ENCODE data around the gene ROBO4. TPM values are rescaled to one million over a fixed set of nuclear protein-coding genes. Genes with fewer than 3 reads are reported as not detected.

The ROBO4 gene
- total and polyA plus RNA-seq, 2 donors (not counting 1 experiment from before 2014, with no cell fraction given) = not detected

DNA sequence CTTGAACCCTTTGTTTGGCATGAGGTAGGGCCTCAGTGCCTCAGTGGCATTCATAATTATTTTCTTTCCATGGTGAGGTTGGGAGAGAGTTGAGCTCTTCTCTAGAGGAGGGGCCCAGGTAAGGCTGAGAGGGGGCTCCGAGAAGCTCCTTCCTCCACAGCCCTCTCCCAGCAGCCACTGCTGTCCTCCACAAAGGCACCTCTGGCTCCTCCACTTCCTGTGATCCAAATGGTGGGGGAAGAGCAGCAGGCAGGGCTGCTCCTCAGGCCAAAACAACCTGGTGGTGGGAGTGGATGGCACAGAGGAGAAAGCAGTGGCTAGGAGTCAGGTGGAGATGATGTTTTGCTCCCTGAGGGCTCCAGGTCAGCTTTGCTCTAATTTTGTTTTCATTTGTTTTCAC, 13.3 kb downstream of the ROBO4 start:
- H3K9me3 ChIP-seq (ENCODE audit: control extremely low read depth in 1 of 3, control insufficient read depth in 2 of 3, insufficient read depth in 1 of 3, low read length in 2 of 3) = peaks cover 0 to 4% (median 0%) of the 10 kb centered on the region in 3 donors
- H3K36me3 ChIP-seq (replicated peaks in 1 of 2; ENCODE audit: control extremely low read depth in 1 of 2, control insufficient read depth in 1 of 2, extremely low read depth in 1 of 2, insufficient read depth in 2 of 2, low read length in 1 of 2) = no peaks in the 10 kb centered on the region
- CTCF ChIA-PET = interaction anchor here (1.0 kb wide), 1 partner anchor 8 kb away, joined by 4 read pairs; no protein-coding TSS in a partner anchor
- POLR2A ChIA-PET = no interaction called here
- H3K9ac ChIP-seq (ENCODE audit: low read length) = no peak overlapping the region
- intact Hi-C loops (cut with micrococcal nuclease) = no loop called here
- H3K27me3 ChIP-seq (replicated peaks in 1 of 4; ENCODE audit: control extremely low read depth in 1 of 4, control insufficient read depth in 3 of 4, insufficient read depth in 4 of 4, low read length in 3 of 4) = peaks cover 0 to 6% (median 2%) of the 10 kb centered on the region in 4 experiments
- Mint-ChIP-seq H3K4me1 (no peaks in the 10 kb centered on the region), H3K4me3 (no peak overlapping the region), H3K27me3 (peaks cover 22% of the 10 kb centered on the region), H3K27ac (no peak overlapping the region), H3K9me3 (ENCODE audit: insufficient read depth) (no peaks in the 10 kb centered on the region)
- H4K20me1 ChIP-seq (ENCODE audit: control insufficient read depth, insufficient read depth, low read length, poor library complexity, severe bottlenecking) = no peaks in the 10 kb centered on the region
- no peak for ATAC-seq (ENCODE audit: low read depth)
- H3K4me2 ChIP-seq (replicated peaks; ENCODE audit: low read depth, low read length, poor library complexity, severe bottlenecking) = no peak overlapping the region
- no peak overlapping the region for H3K4me3 ChIP-seq (ENCODE audit: control extremely low read depth in 1 of 5, extremely low read depth in 1 of 5, insufficient read depth in 1 of 5, low read depth in 2 of 5, low read length in 4 of 5)
- no peaks in the 10 kb centered on the region for H3K4me1 ChIP-seq (ENCODE audit: control insufficient read depth in 2 of 2, insufficient read depth in 2 of 2, low read length in 2 of 2)
- no peak for DNase-seq
- TF ChIP-seq EZH2 (IDR thresholded peaks at IDR 0.05; ENCODE audit: borderline replicate concordance, insufficient read depth, low read depth, low read length, poor library complexity, severe bottlenecking) = no peak
- TF ChIP-seq, protein P1, sequence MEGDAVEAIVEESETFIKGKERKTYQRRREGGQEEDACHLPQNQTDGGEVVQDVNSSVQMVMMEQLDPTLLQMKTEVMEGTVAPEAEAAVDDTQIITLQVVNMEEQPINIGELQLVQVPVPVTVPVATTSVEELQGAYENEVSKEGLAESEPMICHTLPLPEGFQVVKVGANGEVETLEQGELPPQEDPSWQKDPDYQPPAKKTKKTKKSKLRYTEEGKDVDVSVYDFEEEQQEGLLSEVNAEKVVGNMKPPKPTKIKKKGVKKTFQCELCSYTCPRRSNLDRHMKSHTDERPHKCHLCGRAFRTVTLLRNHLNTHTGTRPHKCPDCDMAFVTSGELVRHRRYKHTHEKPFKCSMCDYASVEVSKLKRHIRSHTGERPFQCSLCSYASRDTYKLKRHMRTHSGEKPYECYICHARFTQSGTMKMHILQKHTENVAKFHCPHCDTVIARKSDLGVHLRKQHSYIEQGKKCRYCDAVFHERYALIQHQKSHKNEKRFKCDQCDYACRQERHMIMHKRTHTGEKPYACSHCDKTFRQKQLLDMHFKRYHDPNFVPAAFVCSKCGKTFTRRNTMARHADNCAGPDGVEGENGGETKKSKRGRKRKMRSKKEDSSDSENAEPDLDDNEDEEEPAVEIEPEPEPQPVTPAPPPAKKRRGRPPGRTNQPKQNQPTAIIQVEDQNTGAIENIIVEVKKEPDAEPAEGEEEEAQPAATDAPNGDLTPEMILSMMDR (IDR thresholded peaks at IDR 0.05) = no peak
- H3K79me2 ChIP-seq (ENCODE audit: control insufficient read depth, insufficient read depth, low read length) = no peaks in the 10 kb centered on the region
- H2AFZ ChIP-seq (ENCODE audit: insufficient read depth, low read depth, low read length, poor library complexity, severe bottlenecking) = no peak overlapping the region
- no CpG with 5 or more reads among the region's 1 CpG for WGBS (ENCODE audit: insufficient coverage)
- H3K27ac ChIP-seq (ENCODE audit: low read length in 2 of 2) = no peak overlapping the region

- Mint-ChIP-seq H3K27me3 (peaks cover 30% of the 10 kb centered on the region), H3K4me3 (no peak overlapping the region), H3K4me1 (peaks cover 5% of the 10 kb centered on the region), H3K9me3 (ENCODE audit: insufficient read depth) (no peaks in the 10 kb centered on the region), H3K27ac (no peak overlapping the region)
- no peaks in the 10 kb centered on the region for H4K20me1 ChIP-seq (ENCODE audit: control insufficient read depth, insufficient read depth, low read length, poor library complexity, severe bottlenecking)
- H3K36me3 ChIP-seq (replicated peaks in 1 of 2; ENCODE audit: control extremely low read depth in 1 of 2, control insufficient read depth in 1 of 2, extremely low read depth in 1 of 2, insufficient read depth in 2 of 2, low read length in 1 of 2) = no peaks in the 10 kb centered on the region
- WGBS (ENCODE audit: insufficient coverage) = 36% methylated on average over 9 of the region's 11 CpGs
- intact Hi-C loops (cut with micrococcal nuclease) = no loop called here
- ChIA-PET CTCF (interaction anchor here (0.7 to 2.0 kb wide), 2 partner anchors 11 to 19 kb away, joined by 4 to 6 read pairs; no protein-coding TSS in a partner anchor), POLR2A (no interaction called here)
- H3K4me2 ChIP-seq (replicated peaks; ENCODE audit: low read depth, low read length, poor library complexity, severe bottlenecking) = no peak overlapping the region
- no peak overlapping the region for H3K4me3 ChIP-seq (ENCODE audit: control extremely low read depth in 1 of 5, extremely low read depth in 1 of 5, insufficient read depth in 1 of 5, low read depth in 2 of 5, low read length in 4 of 5)
- H3K27ac ChIP-seq (ENCODE audit: low read length in 2 of 2) = no peak overlapping the region
- peaks cover 0 to 11% (median 0%) of the 10 kb centered on the region in 3 donors for H3K9me3 ChIP-seq (ENCODE audit: control extremely low read depth in 1 of 3, control insufficient read depth in 2 of 3, insufficient read depth in 1 of 3, low read length in 2 of 3)
- TF ChIP-seq, protein P1 (IDR thresholded peaks at IDR 0.05) = no peak
- no peak for TF ChIP-seq EZH2 (IDR thresholded peaks at IDR 0.05; ENCODE audit: borderline replicate concordance, insufficient read depth, low read depth, low read length, poor library complexity, severe bottlenecking)
- peaks cover 0 to 19% (median 6%) of the 10 kb centered on the region in 4 experiments for H3K27me3 ChIP-seq (replicated peaks in 1 of 4; ENCODE audit: control extremely low read depth in 1 of 4, control insufficient read depth in 3 of 4, insufficient read depth in 4 of 4, low read length in 3 of 4)
- H3K79me2 ChIP-seq (ENCODE audit: control insufficient read depth, insufficient read depth, low read length) = no peaks in the 10 kb centered on the region
- ATAC-seq (ENCODE audit: low read depth) = no peak
- no peak for DNase-seq
- peaks cover under 1 to 1% of the 10 kb centered on the region in 2 donors for H3K4me1 ChIP-seq (ENCODE audit: control insufficient read depth in 2 of 2, insufficient read depth in 2 of 2, low read length in 2 of 2)
- no peak overlapping the region for H2AFZ ChIP-seq (ENCODE audit: insufficient read depth, low read depth, low read length, poor library complexity, severe bottlenecking)
- H3K9ac ChIP-seq (ENCODE audit: low read length) = no peak overlapping the region
Observed at GRCh38 chr11:124882339-124883071, 15.2 kb downstream of the ROBO4 start.
